ENCODE results near the gene SRP72. TPM values are rescaled to one million over a fixed set of nuclear protein-coding genes. Genes with fewer than 3 reads are reported as not detected.

SRP72 gene
- polyA plus RNA-seq, 3 donors = 54.4 to 140 (median 103) TPM

- no peak for TF ChIP-seq CTCF (IDR thresholded peaks at IDR 0.05)
- Mint-ChIP-seq H3K4me3 (no peak overlapping the region), H3K36me3 (peaks cover 69 to 94% of the 10 kb centered on the region in 2 donors), H3K9me3 (peaks cover 0 to 3% (median 0%) of the 10 kb centered on the region in 7 donors), H3K27ac (no peak overlapping the region), H3K27me3 (ENCODE audit: low read depth in 3 of 3) (no peaks in the 10 kb centered on the region), H3K4me1 (peaks cover 4% of the 10 kb centered on the region)
- no CpG with 5 or more reads among the region's 5 CpGs for WGBS (ENCODE audit: insufficient coverage)
- H3K79me2 ChIP-seq (ENCODE audit: insufficient read depth, low read length) = no peaks in the 10 kb centered on the region
- H3K9ac ChIP-seq (ENCODE audit: insufficient read depth, low read length, poor library complexity, severe bottlenecking) = no peak overlapping the region
- DNase-seq = no peak
- intact Hi-C loops (cut with micrococcal nuclease) = no loop called here
- H4K20me1 ChIP-seq (ENCODE audit: insufficient read depth, low read length) = no peaks in the 10 kb centered on the region
- H3K4me2 ChIP-seq (replicated peaks; ENCODE audit: extremely low read depth, low read length, poor library complexity, severe bottlenecking) = no peak overlapping the region
- H2AFZ ChIP-seq (ENCODE audit: insufficient read depth, low read depth, low read length, poor library complexity, severe bottlenecking) = no peak overlapping the region
- peaks cover 90 to 100% of the 10 kb centered on the region in 2 donors for H3K36me3 ChIP-seq (replicated peaks in 1 of 2; ENCODE audit: control insufficient read depth in 1 of 2, insufficient read depth in 2 of 2, low read length in 2 of 2)
- H3K27me3 ChIP-seq (ENCODE audit: control insufficient read depth in 2 of 2, insufficient read depth in 2 of 2, low read length in 2 of 2) = no peaks in the 10 kb centered on the region
- no peak overlapping the region for H3K27ac ChIP-seq (ENCODE audit: low read depth in 1 of 2, low read length in 2 of 2)
- H3K9me3 ChIP-seq (replicated peaks in 1 of 2; ENCODE audit: control insufficient read depth in 1 of 2, insufficient read depth in 1 of 2, low read length in 2 of 2) = no peaks in the 10 kb centered on the region
- no peaks in the 10 kb centered on the region for H3K4me1 ChIP-seq (ENCODE audit: control insufficient read depth in 1 of 2, insufficient read depth in 2 of 2, low read length in 2 of 2)
- no peak overlapping the region for H3K4me3 ChIP-seq (replicated peaks in 1 of 3; ENCODE audit: low read depth in 2 of 3, low read length in 3 of 3)
Measured at GRCh38 chr4:56477192-56477702, 9.8 kb downstream of the SRP72 start.

- Histone ChIP-seq H3K9ac (ENCODE audit: insufficient read depth, low read length, poor library complexity, severe bottlenecking) (no peak overlapping the region), H3K27ac (ENCODE audit: low read depth in 1 of 2, low read length in 2 of 2) (no peak overlapping the region), H3K9me3 (replicated peaks in 1 of 2; ENCODE audit: control insufficient read depth in 1 of 2, insufficient read depth in 1 of 2, low read length in 2 of 2) (no peaks in the 10 kb centered on the region), H3K36me3 (replicated peaks in 1 of 2; ENCODE audit: control insufficient read depth in 1 of 2, insufficient read depth in 2 of 2, low read length in 2 of 2) (peaks cover 90 to 100% of the 10 kb centered on the region in 2 donors), H3K4me3 (replicated peaks in 1 of 3; ENCODE audit: low read depth in 2 of 3, low read length in 3 of 3) (no peak overlapping the region), H4K20me1 (ENCODE audit: insufficient read depth, low read length) (no peaks in the 10 kb centered on the region), H3K4me1 (ENCODE audit: control insufficient read depth in 1 of 2, insufficient read depth in 2 of 2, low read length in 2 of 2) (no peaks in the 10 kb centered on the region), H3K79me2 (ENCODE audit: insufficient read depth, low read length) (no peaks in the 10 kb centered on the region), H2AFZ (ENCODE audit: insufficient read depth, low read depth, low read length, poor library complexity, severe bottlenecking) (no peak overlapping the region), H3K27me3 (ENCODE audit: control insufficient read depth in 2 of 2, insufficient read depth in 2 of 2, low read length in 2 of 2) (no peaks in the 10 kb centered on the region), H3K4me2 (replicated peaks; ENCODE audit: extremely low read depth, low read length, poor library complexity, severe bottlenecking) (no peak overlapping the region)
- intact Hi-C loops (cut with micrococcal nuclease) = no loop called here
- WGBS (ENCODE audit: insufficient coverage) = 88% methylated on average over 1 of the region's 3 CpGs
- Mint-ChIP-seq H3K4me3 (no peak overlapping the region), H3K4me1 (peaks cover 4% of the 10 kb centered on the region), H3K36me3 (peaks cover 73 to 91% of the 10 kb centered on the region in 2 donors), H3K27ac (no peak overlapping the region), H3K27me3 (ENCODE audit: low read depth in 3 of 3) (no peaks in the 10 kb centered on the region), H3K9me3 (no peaks in the 10 kb centered on the region)
- no peak for TF ChIP-seq CTCF (IDR thresholded peaks at IDR 0.05)
- no peak for DNase-seq
Measured at GRCh38 chr4:56480691-56481090, 13.3 kb downstream of the SRP72 start.
